Kidney glomerular epithelial cell (primary cell): ENCODE measurements around the gene AKNAD1.

Experiments used
- DNase-seq: peaks from one replicate; lab custom pipeline; 2025; lab: John Stamatoyannopoulos, UW

AKNAD1 gene

GRCh38 chr1:108865316-108865910 lies 8.5 kb upstream of the AKNAD1 start:
- no peak for DNase-seq

GRCh38 chr1:108863984-108864383 lies 7.1 kb upstream of the AKNAD1 start:
- DNase-seq = no peak

- no peak for DNase-seq
Measured at GRCh38 chr1:108862698-108863477, 6.0 kb upstream of the AKNAD1 start.

GRCh38 chr1:108862017-108862610 lies 5.2 kb upstream of the AKNAD1 start:
- DNase-seq = no peak

GRCh38 chr1:108861566-108861965 lies 4.7 kb upstream of the AKNAD1 start:
- DNase-seq = no peak

GRCh38 chr1:108860190-108860907 lies 3.5 kb upstream of the AKNAD1 start:
- DNase-seq = no peak

GRCh38 chr1:108858230-108858950 lies 1.5 kb upstream of the AKNAD1 start:
- no peak for DNase-seq

- no peak for DNase-seq
Measured at GRCh38 chr1:108854221-108855019, 2.5 kb downstream of the AKNAD1 start.

GRCh38 chr1:108852221-108852975 lies 4.5 kb downstream of the AKNAD1 start:
- no peak for DNase-seq

- no peak for DNase-seq
Measured at GRCh38 chr1:108851567-108851966, 5.3 kb downstream of the AKNAD1 start.

GRCh38 chr1:108850929-108851328 lies 6.0 kb downstream of the AKNAD1 start:
- DNase-seq = no peak

- no peak for DNase-seq
Measured at GRCh38 chr1:108848806-108849205, 8.1 kb downstream of the AKNAD1 start.

GRCh38 chr1:108847494-108847893 lies 9.4 kb downstream of the AKNAD1 start:
- no peak for DNase-seq

- no peak for DNase-seq
Measured at GRCh38 chr1:108845991-108846390, 10.9 kb downstream of the AKNAD1 start.

- no peak for DNase-seq
Measured at GRCh38 chr1:108845446-108845845, 11.4 kb downstream of the AKNAD1 start.

- no peak for DNase-seq
Measured at GRCh38 chr1:108843390-108844137, 13.3 kb downstream of the AKNAD1 start.

GRCh38 chr1:108842525-108843181 lies 14.2 kb downstream of the AKNAD1 start:
- no peak for DNase-seq

- no peak for DNase-seq
Measured at GRCh38 chr1:108841703-108842102, 15.2 kb downstream of the AKNAD1 start.

GRCh38 chr1:108832929-108833328 lies 24.0 kb downstream of the AKNAD1 start:
- DNase-seq = no peak
